Measurements from ENCODE around the gene CDC6.

Gene CDC6

DNA sequence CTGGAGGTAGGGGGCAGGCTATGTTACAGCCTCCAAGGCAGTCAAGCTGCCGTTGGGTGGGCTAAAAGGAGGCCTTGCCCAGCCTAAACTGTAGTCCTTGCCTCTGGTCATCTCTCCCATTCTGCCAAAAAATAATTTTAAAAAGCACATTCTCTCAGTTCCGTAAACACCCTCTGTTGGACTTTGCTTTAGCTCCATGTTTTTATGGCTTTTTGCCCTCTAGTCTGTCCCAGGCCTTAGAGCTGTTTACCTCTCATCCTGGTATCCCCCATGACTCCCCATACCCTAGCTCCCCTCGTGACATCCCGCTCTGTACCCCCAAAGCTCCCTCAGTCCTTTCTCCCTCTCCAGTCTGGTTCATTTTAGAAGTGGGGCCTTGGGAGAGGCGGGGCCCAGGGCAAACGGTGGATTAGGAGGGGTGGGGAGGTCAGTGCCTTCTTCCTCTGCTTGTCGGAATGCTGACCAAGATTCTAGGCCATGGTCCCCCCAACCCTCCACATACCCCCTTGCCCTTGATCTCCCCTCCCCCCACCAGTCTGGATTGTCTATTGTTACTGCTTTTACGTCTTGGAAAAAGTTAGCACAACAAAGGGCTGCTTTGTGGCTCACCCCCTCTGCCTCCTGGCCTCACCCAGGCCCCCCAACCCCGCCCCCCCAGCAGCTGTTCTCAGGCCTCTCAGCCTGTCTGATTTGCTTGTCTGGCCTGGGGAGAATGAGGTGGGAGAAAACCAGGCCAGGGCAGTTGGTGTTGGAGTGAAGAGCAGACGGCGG lies 58.5 kb downstream of the CDC6 start:
- Histone ChIP-seq H3K4me3 (ENCODE audit: low read depth, low read length) (no peak overlapping the region), H3K9ac (no peak overlapping the region), H3K36me3 (ENCODE audit: control insufficient read depth, insufficient read depth, low read length) (no peaks in the 10 kb centered on the region), H2AFZ (no peak overlapping the region), H3K4me1 (peaks cover 40% of the 10 kb centered on the region), H3K27me3 (ENCODE audit: control insufficient read depth, insufficient read depth, low read length) (no peaks in the 10 kb centered on the region), H3K79me2 (peaks cover 6% of the 10 kb centered on the region), H3K4me2 (ENCODE audit: low read length) (peak overlapping the region; percentile 94), H3K27ac (peak overlapping the region; percentile 86), H3K9me3 (ENCODE audit: control insufficient read depth, low read length) (no peaks in the 10 kb centered on the region)
- TF ChIP-seq, protein P1, sequence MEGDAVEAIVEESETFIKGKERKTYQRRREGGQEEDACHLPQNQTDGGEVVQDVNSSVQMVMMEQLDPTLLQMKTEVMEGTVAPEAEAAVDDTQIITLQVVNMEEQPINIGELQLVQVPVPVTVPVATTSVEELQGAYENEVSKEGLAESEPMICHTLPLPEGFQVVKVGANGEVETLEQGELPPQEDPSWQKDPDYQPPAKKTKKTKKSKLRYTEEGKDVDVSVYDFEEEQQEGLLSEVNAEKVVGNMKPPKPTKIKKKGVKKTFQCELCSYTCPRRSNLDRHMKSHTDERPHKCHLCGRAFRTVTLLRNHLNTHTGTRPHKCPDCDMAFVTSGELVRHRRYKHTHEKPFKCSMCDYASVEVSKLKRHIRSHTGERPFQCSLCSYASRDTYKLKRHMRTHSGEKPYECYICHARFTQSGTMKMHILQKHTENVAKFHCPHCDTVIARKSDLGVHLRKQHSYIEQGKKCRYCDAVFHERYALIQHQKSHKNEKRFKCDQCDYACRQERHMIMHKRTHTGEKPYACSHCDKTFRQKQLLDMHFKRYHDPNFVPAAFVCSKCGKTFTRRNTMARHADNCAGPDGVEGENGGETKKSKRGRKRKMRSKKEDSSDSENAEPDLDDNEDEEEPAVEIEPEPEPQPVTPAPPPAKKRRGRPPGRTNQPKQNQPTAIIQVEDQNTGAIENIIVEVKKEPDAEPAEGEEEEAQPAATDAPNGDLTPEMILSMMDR (IDR thresholded peaks at IDR 0.05), result no peak

DNA sequence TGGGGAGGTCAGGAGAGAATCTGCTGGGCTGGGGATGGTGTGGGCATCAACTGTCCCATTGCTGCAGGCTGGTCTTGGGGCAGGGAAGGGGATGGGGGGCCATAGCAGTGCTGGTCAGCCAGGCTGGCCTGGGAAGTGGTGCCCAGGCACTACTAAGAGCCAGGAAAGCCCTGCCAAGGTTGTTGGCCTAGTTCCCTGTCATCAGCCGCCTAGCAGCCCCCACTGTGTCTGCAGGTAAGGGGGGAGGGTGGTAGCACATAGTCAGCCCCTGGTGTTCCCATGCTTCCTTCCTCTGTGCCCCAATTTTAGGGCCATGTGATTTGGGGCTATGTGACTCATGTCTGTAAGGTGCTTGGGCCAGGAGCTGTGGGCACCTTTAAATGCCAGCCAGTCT lies 59.1 kb downstream of the CDC6 start:
- Histone ChIP-seq H3K4me2 (ENCODE audit: low read length) (no peak overlapping the region), H2AFZ (no peak overlapping the region), H3K27me3 (ENCODE audit: control insufficient read depth, insufficient read depth, low read length) (no peaks in the 10 kb centered on the region), H3K4me3 (ENCODE audit: low read depth, low read length) (no peak overlapping the region), H3K36me3 (ENCODE audit: control insufficient read depth, insufficient read depth, low read length) (no peaks in the 10 kb centered on the region), H3K9ac (no peak overlapping the region), H3K9me3 (ENCODE audit: control insufficient read depth, low read length) (no peaks in the 10 kb centered on the region), H3K4me1 (peaks cover 40% of the 10 kb centered on the region), H3K27ac (peak overlapping the region; percentile 15), H3K79me2 (peaks cover 6% of the 10 kb centered on the region)
- TF ChIP-seq, protein P1 (IDR thresholded peaks at IDR 0.05), result no peak

DNA sequence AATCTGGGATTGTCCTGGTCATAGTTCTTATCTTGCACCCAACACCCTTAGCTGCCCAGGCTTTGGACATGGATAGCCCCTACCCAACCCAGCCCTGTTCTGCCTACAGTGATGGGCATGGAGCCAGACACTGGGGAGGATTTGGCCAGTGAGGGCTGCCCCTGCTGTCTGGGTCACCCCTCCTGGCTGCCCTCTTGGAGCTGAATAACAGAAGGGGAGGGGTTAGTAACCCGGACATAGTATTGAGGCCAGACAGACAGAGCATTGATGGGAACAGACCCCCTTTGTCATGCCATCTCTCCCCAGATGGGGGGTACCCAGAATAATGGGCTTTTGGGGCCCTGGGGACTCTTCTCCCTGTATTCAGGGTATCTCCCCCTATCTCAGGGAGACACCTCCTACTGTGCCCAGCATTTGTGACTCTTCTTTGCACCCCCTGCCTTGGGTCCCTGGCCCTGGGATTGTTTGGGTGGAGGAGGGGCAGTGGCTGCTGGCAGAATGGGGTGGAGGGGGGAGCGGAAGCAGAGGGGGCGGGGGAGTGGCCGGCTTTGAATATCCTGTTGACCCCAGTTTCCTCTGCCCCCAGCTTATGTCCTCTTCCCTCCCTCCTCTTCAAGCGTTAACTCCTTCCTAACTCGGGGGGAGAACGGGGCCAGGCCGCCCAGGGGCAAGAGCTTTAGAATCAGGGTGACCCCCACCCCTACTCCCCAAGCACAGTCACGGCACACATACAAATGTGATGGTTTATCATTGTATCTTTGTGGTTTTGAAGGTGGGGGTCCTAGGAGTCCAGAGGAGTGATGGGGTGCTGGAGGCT lies 59.8 kb downstream of the CDC6 start:
- peaks cover 39% of the 10 kb centered on the region for H3K4me1 ChIP-seq
- H3K9me3 ChIP-seq (ENCODE audit: control insufficient read depth, low read length), result no peaks in the 10 kb centered on the region
- H3K79me2 ChIP-seq, result peaks cover 6% of the 10 kb centered on the region
- no peaks in the 10 kb centered on the region for H3K27me3 ChIP-seq (ENCODE audit: control insufficient read depth, insufficient read depth, low read length)
- H3K27ac ChIP-seq, result peak overlapping the region; percentile 33
- H3K4me3 ChIP-seq (ENCODE audit: low read depth, low read length), result no peak overlapping the region
- TF ChIP-seq, protein P1 (IDR thresholded peaks at IDR 0.05), result no peak
- H2AFZ ChIP-seq, result no peak overlapping the region
- no peak overlapping the region for H3K4me2 ChIP-seq (ENCODE audit: low read length)
- H3K36me3 ChIP-seq (ENCODE audit: control insufficient read depth, insufficient read depth, low read length), result no peaks in the 10 kb centered on the region
- no peak overlapping the region for H3K9ac ChIP-seq

GRCh38 chr17:40348136-40348504 lies 60.4 kb downstream of the CDC6 start:
- no peak overlapping the region for H3K4me3 ChIP-seq (ENCODE audit: low read depth, low read length)
- no peak overlapping the region for H3K4me2 ChIP-seq (ENCODE audit: low read length)
- H3K9me3 ChIP-seq (ENCODE audit: control insufficient read depth, low read length), result no peaks in the 10 kb centered on the region
- no peaks in the 10 kb centered on the region for H3K36me3 ChIP-seq (ENCODE audit: control insufficient read depth, insufficient read depth, low read length)
- peaks cover 6% of the 10 kb centered on the region for H3K79me2 ChIP-seq
- TF ChIP-seq, protein P1 (IDR thresholded peaks at IDR 0.05), result no peak
- H3K27ac ChIP-seq, result peak overlapping the region; percentile 33
- H3K27me3 ChIP-seq (ENCODE audit: control insufficient read depth, insufficient read depth, low read length), result no peaks in the 10 kb centered on the region
- no peak overlapping the region for H3K9ac ChIP-seq
- H3K4me1 ChIP-seq, result peaks cover 38% of the 10 kb centered on the region
- no peak overlapping the region for H2AFZ ChIP-seq

All from parathyroid adenoma (tissue), 2 donors.